Mesodermal cell (in vitro differentiated cells): ENCODE results near the gene RBM20.
A peak's percentile ranks its signal among the peaks of the same experiment; 100 is the strongest.

ENCODE experiments used
- H3K27ac ChIP-seq: 2 replicates; pipeline ENCODE4 v1.7.0; 2013; ENCODE audit warnings: mild to moderate bottlenecking, low read depth, low read length, moderate library complexity; ENCODE audit not compliant: severe bottlenecking
- H3K36me3 ChIP-seq: 2 replicates; pipeline ENCODE4 v1.7.1; 2013; ENCODE audit warnings: mild to moderate bottlenecking, low read length, moderate library complexity; ENCODE audit not compliant: control insufficient read depth, insufficient read depth
- H3K4me1 ChIP-seq: one replicate; pipeline ENCODE4 v1.7.1; 2013; ENCODE audit warnings: mild to moderate bottlenecking, low read length; ENCODE audit not compliant: insufficient read depth, control insufficient read depth, poor library complexity, severe bottlenecking
- H3K4me3 ChIP-seq: 2 replicates; pipeline ENCODE4 v1.7.0; 2013; ENCODE audit warnings: low read length, control low read depth, mild to moderate bottlenecking; ENCODE audit not compliant: insufficient read depth, poor library complexity, severe bottlenecking; ENCODE audit errors: extremely low read depth
- H3K9me3 ChIP-seq: 2 replicates; pipeline ENCODE4 v1.7.1; 2013; ENCODE audit warnings: mild to moderate bottlenecking, low read length, moderate library complexity; ENCODE audit not compliant: control insufficient read depth
- WGBS, 2 experiments: methylation state at CpG; one replicate each; pipeline ENCODE4 v1.1.5; 2013; ENCODE audit warnings: missing lambda C conversion rate in 2 of 2; ENCODE audit not compliant: insufficient coverage in 2 of 2; 5-methylcytosine and 5-hydroxymethylcytosine counted together

RBM20 gene

DNA sequence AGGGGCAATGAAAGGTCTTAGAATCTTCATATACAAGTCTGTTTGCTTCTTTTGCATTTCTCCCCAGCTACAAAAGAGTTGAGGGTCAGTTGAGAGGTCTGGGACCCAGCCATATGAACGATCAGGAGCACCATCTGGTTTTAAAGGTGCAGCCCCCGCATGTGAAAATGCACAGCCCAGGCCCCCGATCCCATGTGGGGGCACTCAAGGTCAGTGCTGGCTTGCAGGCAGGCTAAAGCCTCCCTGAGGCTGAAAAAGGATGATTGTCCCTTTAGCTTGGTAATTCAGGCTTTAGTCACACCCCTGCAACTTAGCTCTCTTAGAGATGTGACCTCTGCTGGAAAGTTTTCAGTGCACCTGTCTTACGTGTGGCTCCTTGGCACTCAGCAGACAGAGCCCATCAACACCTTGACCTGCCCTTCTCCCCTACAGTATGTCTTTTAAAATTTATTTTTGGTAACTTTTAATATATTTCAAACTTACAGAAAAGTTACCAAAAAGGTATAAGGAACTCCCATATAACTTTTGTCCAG, 147.5 kb downstream of the RBM20 start:
- Histone ChIP-seq H3K36me3 (no peaks in the 10 kb centered on the region), H3K9me3 (no peaks in the 10 kb centered on the region), H3K4me1 (peaks cover under 1% of the 10 kb centered on the region), H3K4me3 (no peak overlapping the region), H3K27ac (no peak overlapping the region)
- 75 to 82% methylated on average over 2 to 3 of the region's 4 CpGs for WGBS, 2 experiments

DNA sequence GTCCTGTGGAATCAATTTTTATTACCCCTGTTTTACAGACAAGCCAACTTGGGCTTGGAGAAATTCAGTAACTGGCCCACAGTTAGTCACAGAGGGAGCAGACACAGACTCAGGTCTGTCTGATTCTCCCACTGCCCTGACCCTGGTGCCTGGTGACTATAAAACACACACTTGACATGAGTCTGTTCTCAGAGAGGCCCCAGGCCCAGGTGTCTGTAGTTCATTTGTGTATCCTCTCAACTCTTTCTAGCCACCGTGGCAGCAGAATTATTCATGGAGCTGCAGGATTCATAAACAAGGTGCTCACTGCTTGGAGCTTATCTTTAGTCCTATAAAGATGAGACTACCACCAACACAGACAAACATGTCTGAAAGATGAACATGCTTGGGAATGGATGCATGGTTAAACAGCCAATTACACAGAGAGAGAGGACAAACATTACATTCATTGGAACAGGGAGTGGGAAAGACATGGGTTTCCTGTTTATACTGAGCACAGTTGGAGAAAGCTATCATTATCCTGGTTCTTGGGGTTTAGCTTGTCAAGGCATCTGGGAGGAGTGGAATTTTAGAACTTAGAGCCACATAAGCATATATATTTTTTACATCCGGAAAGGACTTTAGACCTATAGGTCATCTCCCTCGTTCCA, 148.5 kb downstream of the RBM20 start:
- Histone ChIP-seq H3K4me3 (no peak overlapping the region), H3K36me3 (no peaks in the 10 kb centered on the region), H3K9me3 (no peaks in the 10 kb centered on the region), H3K27ac (no peak overlapping the region), H3K4me1 (no peaks in the 10 kb centered on the region)
- 100% methylated on average over 2 of the region's 3 CpGs for WGBS, 2 experiments

DNA sequence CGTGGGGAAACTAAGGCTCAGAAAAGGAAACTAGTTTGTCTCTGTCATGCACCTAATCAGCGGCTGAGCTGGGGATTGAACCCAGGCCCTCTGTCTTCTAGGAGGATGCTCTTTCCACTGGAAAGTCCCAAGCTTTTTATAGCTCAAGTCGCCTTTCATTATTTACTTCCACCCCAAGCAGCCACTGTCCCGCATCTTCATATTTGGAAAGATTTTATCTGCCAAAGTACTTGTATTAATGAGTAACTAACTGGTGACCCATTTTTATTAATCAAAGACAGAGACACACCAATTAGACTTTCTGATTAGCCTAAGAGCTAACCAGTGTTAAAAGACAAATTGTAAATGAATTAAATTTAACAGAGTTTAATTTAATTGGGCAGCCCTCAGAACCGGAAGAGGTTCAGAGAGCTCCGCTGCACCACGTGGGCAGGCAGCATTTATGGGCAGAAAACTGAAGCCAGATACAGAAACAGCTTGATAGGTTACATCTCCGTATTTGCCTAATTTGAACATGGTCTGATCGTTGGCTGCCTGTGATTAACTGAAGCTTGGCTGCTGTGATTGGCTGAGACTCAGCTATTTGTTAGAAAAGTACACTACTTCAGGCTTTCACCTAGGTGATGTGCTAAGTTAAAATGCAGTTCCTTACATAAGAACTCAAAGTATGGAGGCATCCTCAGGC, 149.1 kb downstream of the RBM20 start:
- no peak overlapping the region for H3K27ac ChIP-seq
- no peaks in the 10 kb centered on the region for H3K4me1 ChIP-seq
- no peaks in the 10 kb centered on the region for H3K36me3 ChIP-seq
- WGBS, 2 experiments, result 85 to 92% methylated on average over 7 of the region's 9 CpGs
- no peak overlapping the region for H3K4me3 ChIP-seq
- no peaks in the 10 kb centered on the region for H3K9me3 ChIP-seq

DNA sequence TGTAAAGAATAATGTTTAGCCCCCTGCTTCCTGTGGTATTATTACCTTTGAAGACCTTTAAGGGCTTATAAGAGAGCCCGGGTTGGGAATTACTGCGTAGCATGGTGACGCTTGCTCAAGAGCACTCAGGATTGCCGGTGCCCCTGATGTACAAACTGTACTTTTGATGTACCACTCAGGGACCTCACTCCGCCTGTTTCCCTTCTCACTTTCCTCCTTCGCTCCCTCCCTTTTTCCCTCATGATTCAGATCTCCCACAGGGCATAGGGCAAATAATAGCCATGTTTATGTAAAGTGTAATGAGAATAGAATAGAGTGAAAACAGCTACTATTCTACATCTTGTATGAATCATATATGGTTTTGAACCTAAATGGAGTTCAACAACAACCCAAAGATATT, 149.8 kb downstream of the RBM20 start:
- Histone ChIP-seq H3K27ac (no peak overlapping the region), H3K36me3 (no peaks in the 10 kb centered on the region), H3K9me3 (no peaks in the 10 kb centered on the region), H3K4me3 (no peak overlapping the region), H3K4me1 (no peaks in the 10 kb centered on the region)
- 93 to 96% methylated on average over 4 of the region's 6 CpGs for WGBS, 2 experiments

DNA sequence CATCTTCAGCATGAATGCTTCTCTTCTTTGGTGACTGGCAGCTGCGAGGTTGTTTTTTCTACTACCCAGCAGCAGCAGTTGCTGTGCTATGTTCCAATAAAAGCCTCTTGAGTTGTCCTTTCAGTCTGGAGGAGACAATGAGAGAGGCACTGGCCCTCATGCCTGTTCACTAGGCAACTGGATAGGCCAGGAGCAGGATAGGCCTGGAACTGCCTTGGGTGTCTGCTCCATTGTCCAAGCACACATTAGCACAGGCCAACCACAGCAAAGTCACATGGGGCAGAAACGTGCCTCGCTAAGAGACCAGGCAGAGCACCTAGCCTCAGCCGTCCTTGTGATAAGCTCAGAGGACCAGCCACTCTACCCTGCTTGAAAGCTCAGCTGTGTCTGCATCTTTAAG, 150.7 kb downstream of the RBM20 start:
- Histone ChIP-seq H3K4me1 (no peaks in the 10 kb centered on the region), H3K9me3 (no peaks in the 10 kb centered on the region), H3K36me3 (no peaks in the 10 kb centered on the region), H3K4me3 (no peak overlapping the region), H3K27ac (peak overlapping the region; percentile 51)
- WGBS, 2 experiments, result 68 to 79% methylated on average over 3 to 4 of the region's 4 CpGs

DNA sequence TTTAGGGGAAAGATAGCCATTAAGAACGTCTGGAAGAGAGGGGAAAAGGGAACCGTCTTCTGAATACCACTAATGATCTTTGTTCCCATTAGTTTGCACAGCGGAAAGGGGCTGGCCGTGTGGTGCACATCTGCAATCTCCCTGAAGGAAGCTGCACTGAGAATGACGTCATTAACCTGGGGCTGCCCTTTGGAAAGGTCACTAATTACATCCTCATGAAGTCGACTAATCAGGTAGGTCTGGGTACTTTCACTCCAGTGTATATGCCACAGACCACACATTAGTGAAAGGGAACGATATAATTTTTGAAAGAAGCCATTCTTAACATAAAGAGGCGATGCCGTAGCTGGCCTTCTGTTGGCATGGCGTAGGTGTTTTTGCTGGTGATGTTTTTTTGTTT, 153.3 kb downstream of the RBM20 start:
- peaks cover 2% of the 10 kb centered on the region for H3K4me1 ChIP-seq
- H3K27ac ChIP-seq, result no peak overlapping the region
- H3K9me3 ChIP-seq, result no peaks in the 10 kb centered on the region
- peaks cover 4% of the 10 kb centered on the region for H3K36me3 ChIP-seq
- no peak overlapping the region for H3K4me3 ChIP-seq
- 87 to 93% methylated on average over 3 to 7 of the region's 10 CpGs for WGBS, 2 experiments

DNA sequence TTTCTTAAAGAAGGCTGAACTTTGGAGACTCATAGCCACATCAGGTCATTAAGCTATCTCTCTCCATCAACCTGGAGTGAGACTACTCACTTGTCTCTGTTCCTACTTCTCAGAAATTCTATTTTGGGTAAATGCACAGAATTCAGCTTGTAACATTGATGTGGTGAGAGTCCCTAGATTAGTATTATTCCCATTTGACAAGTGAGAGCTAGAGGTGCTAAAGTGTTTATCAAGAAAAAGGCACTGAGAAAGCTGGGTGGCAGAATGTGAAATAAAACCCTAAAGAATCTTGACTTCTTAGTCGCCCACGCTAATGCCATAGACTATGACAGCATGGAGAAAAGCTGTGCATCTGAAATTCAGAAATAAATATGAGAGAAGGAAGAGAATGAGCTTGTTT, 154.2 kb downstream of the RBM20 start:
- Histone ChIP-seq H3K4me1 (peaks cover 7% of the 10 kb centered on the region), H3K27ac (no peak overlapping the region), H3K9me3 (no peaks in the 10 kb centered on the region), H3K36me3 (peaks cover 4% of the 10 kb centered on the region), H3K4me3 (no peak overlapping the region)
- WGBS, 2 experiments, result 98 to 100% methylated on average over 2 of the region's 2 CpGs

DNA sequence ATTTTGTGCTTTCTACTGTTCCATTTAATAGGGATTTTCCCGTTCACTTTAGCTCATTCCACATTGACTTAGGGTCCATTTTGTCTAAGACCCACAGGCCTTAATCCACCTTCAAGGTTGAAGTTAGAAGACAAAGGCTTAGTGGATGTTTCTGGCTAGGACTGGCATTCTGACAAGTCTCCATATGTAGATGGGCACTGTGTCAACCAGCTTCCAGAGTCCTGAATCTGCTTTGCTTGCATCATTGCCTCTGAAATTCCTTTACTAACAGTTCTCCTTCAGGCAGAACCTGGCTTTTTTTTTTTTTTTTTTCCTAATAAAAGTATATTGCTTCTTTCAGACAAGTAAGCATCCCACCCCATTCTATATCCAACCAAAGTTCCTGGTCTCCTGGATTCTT, 158.0 kb downstream of the RBM20 start:
- Histone ChIP-seq H3K9me3 (no peaks in the 10 kb centered on the region), H3K4me3 (no peak overlapping the region), H3K36me3 (peaks cover 4% of the 10 kb centered on the region), H3K4me1 (peaks cover 14% of the 10 kb centered on the region), H3K27ac (no peak overlapping the region)
- 83% methylated on average over 1 of the region's 1 CpG; no CpG with 5 or more reads in 1 of the 2 experiments for WGBS, 2 experiments

DNA sequence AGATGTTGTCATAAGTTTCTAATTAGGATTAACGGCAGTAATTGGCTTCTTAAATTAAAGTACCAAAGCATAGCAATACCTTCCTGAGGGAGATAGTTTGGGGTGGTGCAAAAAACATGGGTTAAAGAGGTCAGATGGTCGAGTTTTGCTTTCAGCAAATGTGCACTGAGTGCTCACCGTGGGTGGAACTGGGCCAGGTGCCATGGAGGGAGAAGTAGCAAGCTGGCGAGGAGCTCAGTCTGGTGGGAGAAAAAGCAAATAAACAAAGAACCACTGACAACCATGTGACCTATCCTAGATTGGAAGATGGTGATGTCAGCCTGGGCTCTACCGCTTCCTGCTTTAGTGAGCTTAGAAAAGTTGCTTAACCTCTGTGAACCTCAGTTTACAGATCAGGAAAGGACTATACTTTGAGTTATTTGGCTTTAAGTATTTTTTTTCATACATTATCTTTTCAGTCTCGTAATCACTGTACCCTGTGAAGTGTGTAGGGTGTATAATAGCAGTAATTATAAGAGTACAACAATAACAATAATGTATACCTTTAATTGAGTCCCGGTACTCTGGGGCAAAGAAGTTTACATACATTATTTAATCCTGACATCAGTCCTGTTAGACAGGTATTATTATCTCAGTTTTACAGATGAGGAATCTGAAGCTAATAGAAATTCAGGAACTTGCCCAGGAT, 158.6 kb downstream of the RBM20 start:
- Histone ChIP-seq H3K36me3 (peaks cover 4% of the 10 kb centered on the region), H3K4me1 (peaks cover 14% of the 10 kb centered on the region), H3K9me3 (no peaks in the 10 kb centered on the region), H3K4me3 (no peak overlapping the region), H3K27ac (no peak overlapping the region)
- 80 to 87% methylated on average over 2 of the region's 7 CpGs for WGBS, 2 experiments

DNA sequence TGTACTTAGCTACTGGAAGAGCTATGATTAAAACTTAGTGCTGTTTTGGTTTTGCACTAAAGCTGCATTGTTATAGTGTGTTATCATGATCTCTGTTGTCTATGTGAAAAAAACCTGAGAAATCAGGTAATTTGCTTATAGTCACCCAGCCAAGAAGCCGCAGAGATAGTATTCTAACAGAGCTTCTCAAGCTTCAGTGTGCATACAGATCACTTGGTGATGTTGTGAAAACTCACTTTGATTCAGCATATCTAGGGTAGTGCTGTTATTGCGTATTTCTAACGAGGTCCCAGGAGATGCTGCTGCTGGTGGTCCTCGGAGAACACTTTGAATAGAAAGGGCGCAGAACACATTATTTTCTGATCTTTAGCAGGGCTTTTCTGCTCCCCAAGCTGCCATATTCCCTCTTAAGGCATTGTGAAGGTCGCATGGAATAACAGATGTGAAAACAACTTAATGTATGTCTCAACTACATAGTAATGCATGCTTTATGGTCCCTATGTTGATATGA, 159.2 kb downstream of the RBM20 start:
- Histone ChIP-seq H3K9me3 (no peaks in the 10 kb centered on the region), H3K4me3 (no peak overlapping the region), H3K27ac (no peak overlapping the region), H3K4me1 (peaks cover 14% of the 10 kb centered on the region), H3K36me3 (peaks cover 4% of the 10 kb centered on the region)
- WGBS, 2 experiments, result 88 to 91% methylated on average over 5 of the region's 6 CpGs
